GM21390 (cell line): Measurements from ENCODE around the gene CDIP1.

Experiments used
- ATAC-seq: cut with Tn5 transposase; IDR thresholded peaks from one replicate; pipeline ENCODE4 v1.9.1; 2021; ENCODE audit not compliant: unreplicated experiment

CDIP1 gene

GRCh38 chr16:4494746-4495490 lies 43.7 kb downstream of the CDIP1 start:
- no peak for ATAC-seq

GRCh38 chr16:4491898-4492297 lies 46.7 kb downstream of the CDIP1 start:
- ATAC-seq = no peak

- no peak for ATAC-seq
Measured at GRCh38 chr16:4489030-4489429, 49.5 kb downstream of the CDIP1 start.

GRCh38 chr16:4488499-4488967 lies 50.0 kb downstream of the CDIP1 start:
- ATAC-seq = no peak

GRCh38 chr16:4487955-4488498 lies 50.5 kb downstream of the CDIP1 start:
- no peak for ATAC-seq

- no peak for ATAC-seq
Measured at GRCh38 chr16:4486126-4486893, 52.3 kb downstream of the CDIP1 start.

- ATAC-seq = no peak
Measured at GRCh38 chr16:4481963-4482362, 56.6 kb downstream of the CDIP1 start.

GRCh38 chr16:4481526-4481925 lies 57.0 kb downstream of the CDIP1 start:
- no peak for ATAC-seq

- ATAC-seq = no peak
Measured at GRCh38 chr16:4477966-4478365, 60.6 kb downstream of the CDIP1 start.

GRCh38 chr16:4475880-4476788 lies 62.4 kb downstream of the CDIP1 start, which contains the start of gene HMOX2:
HMOX2 (plus strand) TSS chr16:4476398; CDS start chr16:4505525, 29,127 bp downstream.
- peak; percentile 87 for ATAC-seq

- ATAC-seq = peak; percentile 55
Measured at GRCh38 chr16:4474192-4474961, 64.2 kb downstream of the CDIP1 start, which contains the start of gene NMRAL1. NMRAL1 (minus strand) TSS chr16:4474625; CDS start chr16:4474132, 493 bp downstream.

- no peak for ATAC-seq
Measured at GRCh38 chr16:4472880-4473279, 65.7 kb downstream of the CDIP1 start.

- ATAC-seq = no peak
Measured at GRCh38 chr16:4471869-4472268, 66.7 kb downstream of the CDIP1 start.

GRCh38 chr16:4468972-4469371 lies 69.6 kb downstream of the CDIP1 start:
- ATAC-seq = no peak

- no peak for ATAC-seq
Measured at GRCh38 chr16:4467916-4468315, 70.7 kb downstream of the CDIP1 start.

GRCh38 chr16:4465977-4466779 lies 72.4 kb downstream of the CDIP1 start:
- no peak for ATAC-seq

- no peak for ATAC-seq
Measured at GRCh38 chr16:4463522-4464163, 74.9 kb downstream of the CDIP1 start.

GRCh38 chr16:4461250-4462085 lies 77.1 kb downstream of the CDIP1 start:
- ATAC-seq = no peak
